Neuronal stem cell (in vitro differentiated cells): ENCODE results near the gene CCS.
"Not testable (repeated sequence)": the region's sequence is repeated elsewhere in the genome, so short reads cannot be mapped to it uniquely, and the experiment has no call there.

Experiments
- DNase-seq: peaks from one replicate; pipeline ENCODE4 v3.0.0-alpha.2; 2013; ENCODE audit warnings: low spot score
- H2AFZ ChIP-seq: one replicate; pipeline ENCODE4 v1.6.1; 2013; ENCODE audit warnings: mild to moderate bottlenecking, low read length, inconsistent platforms
- H2AK5ac ChIP-seq: 2 replicates; pipeline ENCODE4 v1.6.1; 2013; ENCODE audit warnings: low read depth, mild to moderate bottlenecking, inconsistent platforms, low read length, moderate library complexity, mixed read lengths
- H2BK120ac ChIP-seq: 2 replicates; pipeline ENCODE4 v1.6.1; 2013; ENCODE audit warnings: low read depth, mild to moderate bottlenecking, inconsistent platforms, low read length, moderate library complexity, mixed read lengths
- H2BK12ac ChIP-seq: one replicate; pipeline ENCODE4 v1.6.1; 2013; ENCODE audit warnings: low read length, inconsistent platforms
- H2BK15ac ChIP-seq: 2 replicates; pipeline ENCODE4 v1.6.1; 2013; ENCODE audit warnings: mild to moderate bottlenecking, low read length, inconsistent platforms, mixed read lengths
- H2BK5ac ChIP-seq: one replicate; pipeline ENCODE4 v1.6.1; 2013; ENCODE audit warnings: inconsistent platforms, mild to moderate bottlenecking, low read length, moderate library complexity
- H3K14ac ChIP-seq: one replicate; pipeline ENCODE4 v1.6.1; 2013; ENCODE audit warnings: low read length, inconsistent platforms
- H3K18ac ChIP-seq: 2 replicates; pipeline ENCODE4 v1.6.1; 2013; ENCODE audit warnings: low read length, inconsistent platforms
- H3K23ac ChIP-seq: 2 replicates; pipeline ENCODE4 v1.6.1; 2013; ENCODE audit warnings: low read depth, mild to moderate bottlenecking, mixed read lengths, low read length, inconsistent platforms; ENCODE audit not compliant: poor library complexity
- H3K27ac ChIP-seq: replicated peaks from 3 replicates; pipeline ENCODE4 v1.5.1; 2013; ENCODE audit warnings: low read length, inconsistent platforms
- H3K27me3 ChIP-seq, 3 experiments: 2 replicates each; pipeline ENCODE4 v1.6.1; 2013; ENCODE audit warnings: low read length in 3 of 3, mild to moderate bottlenecking in 2 of 3, inconsistent platforms in 1 of 3, low read depth in 1 of 3, mixed read lengths in 1 of 3, moderate library complexity in 1 of 3; ENCODE audit not compliant: control insufficient read depth in 3 of 3, insufficient read depth in 3 of 3
- H3K36me3 ChIP-seq, 2 donors: replicated peaks in 1 of 2; 2 replicates each; pipeline ENCODE4 v1.6.1; 2013; ENCODE audit warnings: low read length in 2 of 2; ENCODE audit not compliant: control insufficient read depth in 2 of 2, insufficient read depth in 2 of 2
- H3K4ac ChIP-seq: 2 replicates; pipeline ENCODE4 v1.6.1; 2013; ENCODE audit warnings: inconsistent platforms, mild to moderate bottlenecking, low read length, moderate library complexity
- H3K4me1 ChIP-seq, 2 donors: 1 replicate in 1 of 2; 2 replicates in 1 of 2; pipeline ENCODE4 v1.6.1; 2013; ENCODE audit warnings: low read length in 2 of 2, low read depth in 1 of 2; ENCODE audit not compliant: control insufficient read depth in 2 of 2, insufficient read depth in 1 of 2
- H3K4me2 ChIP-seq: one replicate; pipeline ENCODE4 v1.6.1; 2013; ENCODE audit warnings: mild to moderate bottlenecking, low read length, inconsistent platforms; ENCODE audit not compliant: insufficient read depth, poor library complexity, severe bottlenecking
- H3K4me3 ChIP-seq, 2 donors: 2 replicates each; pipeline ENCODE4 v1.5.1; 2013; ENCODE audit warnings: low read length in 2 of 2, mild to moderate bottlenecking in 2 of 2, inconsistent platforms in 1 of 2, moderate library complexity in 1 of 2
- H3K79me1 ChIP-seq: one replicate; pipeline ENCODE4 v1.6.1; 2013; ENCODE audit warnings: low read depth, mild to moderate bottlenecking, inconsistent platforms, low read length, moderate library complexity
- H3K9ac ChIP-seq: one replicate; pipeline ENCODE4 v1.6.1; 2013; ENCODE audit warnings: mild to moderate bottlenecking, low read depth, low read length, inconsistent platforms; ENCODE audit not compliant: poor library complexity
- H3K9me3 ChIP-seq, 2 donors: replicated peaks in 1 of 2; 2 replicates each; pipeline versions ENCODE3 to v1.6.1; 2013; ENCODE audit warnings: low read length in 2 of 2, mild to moderate bottlenecking in 2 of 2, inconsistent platforms in 1 of 2, low read depth in 1 of 2, mixed read lengths in 1 of 2, moderate library complexity in 1 of 2; ENCODE audit not compliant: control insufficient read depth in 2 of 2, insufficient read depth in 1 of 2
- H4K8ac ChIP-seq: one replicate; pipeline ENCODE4 v1.6.1; 2013; ENCODE audit warnings: low read depth, mild to moderate bottlenecking, inconsistent platforms, low read length, moderate library complexity
- H4K91ac ChIP-seq: one replicate; pipeline ENCODE4 v1.6.1; 2013; ENCODE audit warnings: low read length, low read depth, mild to moderate bottlenecking, inconsistent platforms; ENCODE audit not compliant: poor library complexity
- WGBS, 2 donors: extraction: QIAGEN DNeasy Blood & Tissue Kit; methylation state at CpG; one replicate each; pipeline ENCODE4 v1.1.7; 2013; ENCODE audit warnings: missing lambda C conversion rate in 2 of 2, mixed read lengths in 1 of 2; ENCODE audit not compliant: insufficient read length in 2 of 2, insufficient replicate concordance in 1 of 2; ENCODE audit errors: extremely low coverage in 2 of 2; 5-methylcytosine and 5-hydroxymethylcytosine counted together

The CCS gene

GRCh38 chr11:66582565-66583147 is 10.3 kb upstream of the CCS start:
- H3K4ac ChIP-seq, H2BK120ac ChIP-seq, H3K4me1 ChIP-seq, H3K9me3 ChIP-seq, H3K4me3 ChIP-seq, H3K36me3 ChIP-seq, H4K8ac ChIP-seq, H3K27me3 ChIP-seq, H3K4me2 ChIP-seq, H3K9ac ChIP-seq, H3K14ac ChIP-seq, H4K91ac ChIP-seq, H3K18ac ChIP-seq, H2BK5ac ChIP-seq, H2AFZ ChIP-seq, H3K23ac ChIP-seq, H2BK12ac ChIP-seq, H3K27ac ChIP-seq, DNase-seq, H2BK15ac ChIP-seq, H2AK5ac ChIP-seq, H3K79me1 ChIP-seq: not testable (repeated sequence)
- WGBS, 2 donors: no CpG with 5 or more reads among the region's 3 CpGs

- H3K79me1 ChIP-seq, H3K23ac ChIP-seq, H2AFZ ChIP-seq, H3K4me3 ChIP-seq, H3K4ac ChIP-seq, H2AK5ac ChIP-seq, H3K9ac ChIP-seq, H3K27ac ChIP-seq, H4K8ac ChIP-seq, H3K14ac ChIP-seq, H3K27me3 ChIP-seq, H2BK5ac ChIP-seq, H3K36me3 ChIP-seq, H3K18ac ChIP-seq, H2BK12ac ChIP-seq, H3K4me1 ChIP-seq, H2BK120ac ChIP-seq, H3K4me2 ChIP-seq, DNase-seq, H4K91ac ChIP-seq, H2BK15ac ChIP-seq: not testable (repeated sequence)
- peaks cover 2 to 11% of the 10 kb centered on the region in 2 donors for H3K9me3 ChIP-seq
- WGBS, 2 donors: no CpG with 5 or more reads among the region's 1 CpG
Measured at GRCh38 chr11:66585447-66585846, 7.5 kb upstream of the CCS start.

DNA sequence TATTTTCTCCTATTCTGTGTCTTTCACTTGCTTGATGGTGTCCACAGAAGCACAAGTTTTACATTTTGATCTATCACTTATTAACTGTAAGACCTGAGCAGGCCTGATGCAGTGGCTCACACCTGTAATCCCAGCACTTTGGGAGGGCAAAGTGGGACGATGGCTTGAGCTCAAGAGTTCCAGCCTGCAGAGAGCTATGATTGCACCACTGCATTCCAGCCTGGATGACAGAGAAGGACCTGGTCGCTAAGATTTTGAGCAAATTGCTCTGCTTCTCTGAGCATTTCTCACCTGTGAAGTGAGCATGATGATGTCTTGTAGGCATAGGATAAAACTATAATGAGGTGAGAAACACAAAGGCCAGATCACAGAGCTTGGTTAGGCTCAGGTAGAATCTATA is 6.8 kb upstream of the CCS start:
- H3K18ac ChIP-seq: no peak overlapping the region
- no peak overlapping the region for H2BK12ac ChIP-seq
- H3K9ac ChIP-seq: no peak overlapping the region
- no peak overlapping the region for H3K14ac ChIP-seq
- no peak overlapping the region for H3K27ac ChIP-seq
- H4K8ac ChIP-seq: no peak overlapping the region
- no peak overlapping the region for H2AK5ac ChIP-seq
- no peak overlapping the region for H2AFZ ChIP-seq
- no peak overlapping the region for H2BK120ac ChIP-seq
- no peak overlapping the region for H2BK15ac ChIP-seq
- no CpG with 5 or more reads among the region's 2 CpGs for WGBS, 2 donors
- H2BK5ac ChIP-seq: no peak overlapping the region
- no peak overlapping the region for H4K91ac ChIP-seq
- no peak overlapping the region for H3K4me3 ChIP-seq
- no peaks in the 10 kb centered on the region for H3K4me1 ChIP-seq
- H3K27me3 ChIP-seq: no peaks in the 10 kb centered on the region
- no peaks in the 10 kb centered on the region for H3K36me3 ChIP-seq
- no peak overlapping the region for H3K4me2 ChIP-seq
- DNase-seq: no peak
- no peaks in the 10 kb centered on the region for H3K79me1 ChIP-seq
- no peak overlapping the region for H3K4ac ChIP-seq
- H3K9me3 ChIP-seq: peaks cover 8 to 17% of the 10 kb centered on the region in 2 donors
- no peak overlapping the region for H3K23ac ChIP-seq

DNA sequence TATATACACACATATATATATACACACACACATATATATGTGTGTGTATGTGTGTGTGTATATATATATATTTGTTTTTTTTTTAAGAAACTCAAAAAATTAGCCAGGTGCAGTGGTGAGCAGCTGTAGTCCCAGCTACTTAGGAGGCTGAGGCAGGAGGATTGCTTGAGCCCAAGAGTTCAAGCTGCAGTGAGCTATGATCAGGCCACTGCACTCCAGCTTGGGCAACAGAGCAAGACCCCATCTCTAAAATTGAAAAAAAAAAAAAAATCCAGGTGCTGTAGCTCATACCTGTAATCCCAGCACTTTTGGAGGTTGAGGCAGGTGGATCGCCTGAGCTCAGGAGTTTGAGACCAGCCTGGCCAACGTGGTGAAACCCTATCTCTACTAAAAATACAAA is 3.7 kb upstream of the CCS start:
- not testable (repeated sequence) for H3K4ac ChIP-seq, H4K91ac ChIP-seq, H4K8ac ChIP-seq, H3K4me3 ChIP-seq, H3K18ac ChIP-seq, H2BK12ac ChIP-seq, H3K27me3 ChIP-seq, H3K27ac ChIP-seq, H2AK5ac ChIP-seq, H3K79me1 ChIP-seq, H3K36me3 ChIP-seq, H2BK120ac ChIP-seq, H2BK15ac ChIP-seq, H2BK5ac ChIP-seq, H3K4me2 ChIP-seq, H3K9ac ChIP-seq, H2AFZ ChIP-seq, H3K23ac ChIP-seq, H3K14ac ChIP-seq, DNase-seq
- whole genome bisulfite sequencing, 2 donors: no CpG with 5 or more reads among the region's 2 CpGs
- peaks cover 19 to 21% of the 10 kb centered on the region in 2 donors for H3K9me3 ChIP-seq
- peaks cover 5 to 11% of the 10 kb centered on the region in 2 donors for H3K4me1 ChIP-seq
